GM19239 (cell line): ENCODE measurements around the gene DNAH17.

Experiments used
- DNase-seq: peaks from one replicate; pipeline ENCODE4 v3.0.0; 2011; ENCODE audit warnings: low spot score; ENCODE audit not compliant: insufficient read length
- FAIRE-seq: peaks from 2 replicates; lab custom pipeline; 2011; peaks lifted over from hg19 to GRCh38; lab: Jason Lieb, UNC

Gene DNAH17

GRCh38 chr17:78577296-78577695, at the start of gene DNAH17:
Gene DNAH17 (minus strand): TSS chr17:78577396. CDS start chr17:78575057, 2,339 bp downstream.
- FAIRE-seq, result no peak

GRCh38 chr17:78624324-78625151, 47.3 kb upstream of the DNAH17 start:
- FAIRE-seq, result no peak
- no peak for DNase-seq

More at GRCh38 chr17:78577296-78577695, at the start of gene DNAH17:
- DNase-seq, result no peak

- FAIRE-seq (no peak), DNase-seq (no peak)
These were observed 46.3 kb upstream of the DNAH17 start for GRCh38 chr17:78623541-78623940.

- FAIRE-seq (no peak), DNase-seq (no peak)
These were observed 45.5 kb upstream of the DNAH17 start for GRCh38 chr17:78622491-78623265.

- no peak for FAIRE-seq
- no peak for DNase-seq
These were observed 44.7 kb upstream of the DNAH17 start for GRCh38 chr17:78621720-78622490.

- DNase-seq (no peak), FAIRE-seq (no peak)
These were observed 42.9 kb upstream of the DNAH17 start for GRCh38 chr17:78620099-78620498.

GRCh38 chr17:78619334-78619733, 42.1 kb upstream of the DNAH17 start:
- FAIRE-seq (no peak), DNase-seq (no peak)

- no peak for FAIRE-seq
These were observed 41.3 kb upstream of the DNAH17 start for GRCh38 chr17:78618264-78619066.

GRCh38 chr17:78617511-78618061, 40.4 kb upstream of the DNAH17 start:
- DNase-seq, result no peak
- no peak for FAIRE-seq

More at GRCh38 chr17:78618264-78619066, 41.3 kb upstream of the DNAH17 start:
- DNase-seq, result no peak

GRCh38 chr17:78616946-78617345, 39.8 kb upstream of the DNAH17 start:
- FAIRE-seq, result no peak

GRCh38 chr17:78615631-78616030, 38.4 kb upstream of the DNAH17 start:
- FAIRE-seq (no peak), DNase-seq (no peak)

More at GRCh38 chr17:78616946-78617345, 39.8 kb upstream of the DNAH17 start:
- DNase-seq, result no peak

GRCh38 chr17:78613416-78613815, 36.2 kb upstream of the DNAH17 start:
- FAIRE-seq, result no peak
- no peak for DNase-seq

- FAIRE-seq (no peak), DNase-seq (no peak)
These were observed 34.4 kb upstream of the DNAH17 start for GRCh38 chr17:78611607-78612006.

GRCh38 chr17:78610951-78611511, 33.8 kb upstream of the DNAH17 start:
- no peak for DNase-seq
- FAIRE-seq, result no peak

GRCh38 chr17:78609191-78609641, 32.0 kb upstream of the DNAH17 start:
- DNase-seq, result no peak
- FAIRE-seq, result no peak

- DNase-seq (no peak), FAIRE-seq (no peak)
These were observed 31.6 kb upstream of the DNAH17 start for GRCh38 chr17:78608804-78609186.

GRCh38 chr17:78608122-78608803, 31.1 kb upstream of the DNAH17 start:
- DNase-seq (no peak), FAIRE-seq (no peak)

GRCh38 chr17:78607038-78607437, 29.8 kb upstream of the DNAH17 start:
- DNase-seq (no peak), FAIRE-seq (no peak)
